Adrenal gland (tissue), 12 donors: ENCODE data around the gene NUP37. TPM values are rescaled to one million over a fixed set of nuclear protein-coding genes. Genes with fewer than 3 reads are reported as not detected.

Experiments used
- DNase-seq, 7 donors: peaks; one replicate each; pipeline ENCODE4 v3.0.0-alpha.2; 2019 to 2020
- H3K27ac ChIP-seq, 5 donors: fragments of 200-600 bp; sonication (generic) in 4 of 5; 1 replicate in 3 of 5; 2 replicates in 2 of 5; pipeline versions ENCODE4 v1.5.1 to v1.8.0; 2016 to 2020; ENCODE audit warnings: mild to moderate bottlenecking in 1 of 5
- H3K27me3 ChIP-seq: fragments of 200-600 bp; 2 replicates; pipeline ENCODE4 v1.8.0; 2021
- H3K36me3 ChIP-seq, 2 donors: fragments of 200-600 bp; replicated peaks in 1 of 2; 1 replicate in 1 of 2; 2 replicates in 1 of 2; pipeline versions ENCODE4 v1.5.1 to v1.8.0; 2018 to 2022
- H3K4me1 ChIP-seq, 2 donors: fragments of 200-600 bp; replicated peaks in 1 of 2; 1 replicate in 1 of 2; 2 replicates in 1 of 2; pipeline versions ENCODE4 v1.5.1 to v1.8.0; 2018 to 2021
- H3K4me3 ChIP-seq, 4 donors: fragments of 200-600 bp; sonication (generic) in 3 of 4; one replicate each; pipeline ENCODE4 v1.5.1; 2016 to 2018
- H3K9me3 ChIP-seq, 3 donors: fragments of 200-600 bp; sonication (generic) in 1 of 3; replicated peaks in 1 of 3; 1 replicate in 2 of 3; 2 replicates in 1 of 3; pipeline versions ENCODE4 v1.5.1 to v1.8.0; 2016 to 2021
- POLR2A ChIP-seq, 2 donors: fragments of 450-650 bp; IDR thresholded peaks; one replicate each; pipeline ENCODE4 v1.6.1; 2017; ENCODE audit warnings: antibody characterized with exemption in 2 of 2, mild to moderate bottlenecking in 2 of 2, moderate library complexity in 1 of 2
- WGBS, 4 donors: extraction: QIAGEN DNeasy Blood & Tissue Kit in 2 of 4; methylation state at CpG; one replicate each; pipeline versions ENCODE4 v1.1.5 to v1.1.7; 2013 to 2017; 5-methylcytosine and 5-hydroxymethylcytosine counted together
- intact Hi-C, 2 donors: fragments of 100-400 bp; cut with DNase I; formaldehyde crosslinking; loops; one replicate each; pipeline versions ENCODE4 v1.14.1 to v1.15.0; 2022 to 2023
- polyA plus RNA-seq, 3 donors: library from polyadenylated mRNA; stranded (reverse); fragments of 200-250 nt in 2 of 3; fragments of 350-450 nt in 1 of 3; fragmentation: Illumina TruSeq in 1 of 3; extraction: RNeasy Lipid Tissue Mini Kit (QIAGEN cat#74804) in 1 of 3; gene quantifications; one replicate each; pipeline ENCODE4 v1.2.3, GENCODE V29; 2013 to 2014
- total RNA-seq, 9 donors: library from RNA; depleted of rRNA in 4 of 9; stranded (reverse); fragments of >200 nt in 4 of 9; fragments of 120-200 nt in 1 of 9; fragmentation: NEBNext Ultra II Directional in 1 of 9; extraction: Animal tissue kit (Norgen Biotek cat#: 25700) in 1 of 9; gene quantifications; one replicate each; pipeline versions ENCODE4 v1.1.0 to v1.2.4, GENCODE V29; 2013 to 2023
- TF ChIP-seq, protein P1 (sequence below), 6 experiments: fragments of 450-650 bp in 4 of 6; fragments of 200-600 bp in 2 of 6; sonication (generic) in 1 of 6; IDR thresholded peaks; 1 replicate in 5 of 6; 2 replicates in 1 of 6; pipeline versions ENCODE4 v1.5.1 to v1.8.0; 2016 to 2021; ENCODE audit warnings: antibody characterized with exemption in 6 of 6, mild to moderate bottlenecking in 2 of 6, moderate library complexity in 1 of 6
- donor health status: healthy with polysubstance abuse.
- donor health status: Bipolar disorder and iron deficiency.
- donor health status: DM: yes; HTN: yes; CAD: no.
- donor health status: DM: no; HTN: no; CAD: no.
- donor health status: DM: no; HTN: no; CAD: no.
- donor health status: DM: yes; HTN: yes; CAD: no.

Gene NUP37
- total and polyA plus RNA-seq, 12 donors: 8.6 to 80.8 (median 28.1) TPM

GRCh38 chr12:102110782-102111181 is 9.1 kb downstream of the NUP37 start:
- TF ChIP-seq, protein P1, sequence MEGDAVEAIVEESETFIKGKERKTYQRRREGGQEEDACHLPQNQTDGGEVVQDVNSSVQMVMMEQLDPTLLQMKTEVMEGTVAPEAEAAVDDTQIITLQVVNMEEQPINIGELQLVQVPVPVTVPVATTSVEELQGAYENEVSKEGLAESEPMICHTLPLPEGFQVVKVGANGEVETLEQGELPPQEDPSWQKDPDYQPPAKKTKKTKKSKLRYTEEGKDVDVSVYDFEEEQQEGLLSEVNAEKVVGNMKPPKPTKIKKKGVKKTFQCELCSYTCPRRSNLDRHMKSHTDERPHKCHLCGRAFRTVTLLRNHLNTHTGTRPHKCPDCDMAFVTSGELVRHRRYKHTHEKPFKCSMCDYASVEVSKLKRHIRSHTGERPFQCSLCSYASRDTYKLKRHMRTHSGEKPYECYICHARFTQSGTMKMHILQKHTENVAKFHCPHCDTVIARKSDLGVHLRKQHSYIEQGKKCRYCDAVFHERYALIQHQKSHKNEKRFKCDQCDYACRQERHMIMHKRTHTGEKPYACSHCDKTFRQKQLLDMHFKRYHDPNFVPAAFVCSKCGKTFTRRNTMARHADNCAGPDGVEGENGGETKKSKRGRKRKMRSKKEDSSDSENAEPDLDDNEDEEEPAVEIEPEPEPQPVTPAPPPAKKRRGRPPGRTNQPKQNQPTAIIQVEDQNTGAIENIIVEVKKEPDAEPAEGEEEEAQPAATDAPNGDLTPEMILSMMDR (IDR thresholded peaks at IDR 0.05): no peak
- no peak for TF ChIP-seq POLR2A (IDR thresholded peaks at IDR 0.05)
- no peak overlapping the region for H3K27ac ChIP-seq
- intact Hi-C loops: no loop called here
- no peaks in the 10 kb centered on the region for H3K27me3 ChIP-seq
- no peak for DNase-seq
- H3K4me1 ChIP-seq: no peaks in the 10 kb centered on the region
- no peaks in the 10 kb centered on the region for H3K9me3 ChIP-seq
- H3K36me3 ChIP-seq: peaks cover 0 to 23% of the 10 kb centered on the region in 2 donors
- no peak overlapping the region for H3K4me3 ChIP-seq

DNA sequence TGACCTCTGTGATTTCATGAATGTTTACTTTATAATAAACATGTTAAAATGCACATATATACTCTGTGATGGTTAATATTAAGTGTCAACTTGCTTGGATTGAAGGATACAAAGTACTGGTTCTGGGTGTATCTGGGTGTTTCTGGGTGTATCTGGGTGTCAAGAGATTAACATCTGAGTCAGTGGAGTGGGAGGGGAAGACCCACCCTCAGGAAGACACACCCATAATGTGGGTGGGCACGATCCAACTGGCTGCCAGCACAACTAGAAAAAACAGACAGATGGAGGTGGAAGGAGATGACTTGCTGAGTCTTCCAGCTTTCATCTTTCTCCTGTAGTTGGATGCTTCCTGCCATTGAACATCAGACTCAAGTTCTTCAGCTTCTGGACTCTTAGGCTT is 11.9 kb downstream of the NUP37 start:
- Histone ChIP-seq H3K27me3 (no peaks in the 10 kb centered on the region), H3K4me3 (no peak overlapping the region), H3K27ac (no peak overlapping the region), H3K36me3 (peaks cover 0 to 20% of the 10 kb centered on the region in 2 donors), H3K4me1 (no peaks in the 10 kb centered on the region), H3K9me3 (no peaks in the 10 kb centered on the region)
- 85 to 97% (median 90%) methylated on average over 1 of the region's 1 CpG for WGBS, 4 donors
- no peak for DNase-seq
- no peak for TF ChIP-seq POLR2A (IDR thresholded peaks at IDR 0.05)
- TF ChIP-seq, protein P1 (IDR thresholded peaks at IDR 0.05): no peak
- intact Hi-C loops: no loop called here

- Histone ChIP-seq H3K9me3 (no peaks in the 10 kb centered on the region), H3K27me3 (no peaks in the 10 kb centered on the region), H3K4me1 (no peaks in the 10 kb centered on the region), H3K4me3 (no peak overlapping the region), H3K36me3 (peaks cover 0 to 20% of the 10 kb centered on the region in 2 donors), H3K27ac (no peak overlapping the region)
- WGBS, 4 donors: 93 to 95% (median 94%) methylated on average over 3 of the region's 3 CpGs
- DNase-seq: no peak
- intact Hi-C loops: no loop called here
- no peak for TF ChIP-seq POLR2A (IDR thresholded peaks at IDR 0.05)
- TF ChIP-seq, protein P1 (IDR thresholded peaks at IDR 0.05): no peak
Measured at GRCh38 chr12:102106905-102107304, 13.0 kb downstream of the NUP37 start.

DNA sequence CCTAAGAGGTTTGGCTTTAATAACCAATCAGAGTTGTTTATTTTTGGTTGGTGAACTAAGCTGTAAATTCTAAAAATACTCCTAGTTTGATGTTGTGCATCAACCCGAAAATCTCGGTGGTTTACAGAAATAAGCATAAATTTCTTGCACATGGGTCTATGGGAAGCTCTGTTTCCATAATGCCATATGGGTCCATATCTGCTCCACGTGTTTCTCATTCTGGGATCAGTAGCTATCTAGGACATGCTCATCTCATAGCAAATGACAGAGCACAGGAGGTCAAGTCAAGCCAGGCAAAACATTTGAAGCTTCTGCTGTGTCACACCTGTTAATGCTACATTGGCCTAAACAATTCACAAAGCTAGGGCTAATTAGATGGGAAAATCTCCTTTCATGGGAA is 23.1 kb downstream of the NUP37 start:
- no peaks in the 10 kb centered on the region for H3K9me3 ChIP-seq
- H3K4me1 ChIP-seq: peaks cover 0 to 4% of the 10 kb centered on the region in 2 donors
- no peaks in the 10 kb centered on the region for H3K27me3 ChIP-seq
- no peak for DNase-seq
- H3K4me3 ChIP-seq: no peak overlapping the region
- H3K27ac ChIP-seq: no peak overlapping the region
- H3K36me3 ChIP-seq: no peaks in the 10 kb centered on the region
- TF ChIP-seq POLR2A (IDR thresholded peaks at IDR 0.05): no peak
- TF ChIP-seq, protein P1 (IDR thresholded peaks at IDR 0.05): no peak
- 93 to 98% (median 95%) methylated on average over 3 of the region's 3 CpGs for WGBS, 4 donors
- intact Hi-C loops: no loop called here
